HG02970 (cell line): ENCODE results near the gene LRRC49.
"Not testable (repeated sequence)": the region's sequence is repeated elsewhere in the genome, so short reads cannot be mapped to it uniquely, and the experiment has no call there.

Source experiments
- ATAC-seq: cut with Tn5 transposase; IDR thresholded peaks from one replicate; pipeline ENCODE4 v1.9.1; 2021; ENCODE audit warnings: mild to moderate bottlenecking, moderate library complexity, moderate number of reproducible peaks; ENCODE audit not compliant: unreplicated experiment, low FRiP score

The LRRC49 gene

GRCh38 chr15:70866982-70867641 lies 25.5 kb upstream of the LRRC49 start:
- ATAC-seq, result no peak

DNA sequence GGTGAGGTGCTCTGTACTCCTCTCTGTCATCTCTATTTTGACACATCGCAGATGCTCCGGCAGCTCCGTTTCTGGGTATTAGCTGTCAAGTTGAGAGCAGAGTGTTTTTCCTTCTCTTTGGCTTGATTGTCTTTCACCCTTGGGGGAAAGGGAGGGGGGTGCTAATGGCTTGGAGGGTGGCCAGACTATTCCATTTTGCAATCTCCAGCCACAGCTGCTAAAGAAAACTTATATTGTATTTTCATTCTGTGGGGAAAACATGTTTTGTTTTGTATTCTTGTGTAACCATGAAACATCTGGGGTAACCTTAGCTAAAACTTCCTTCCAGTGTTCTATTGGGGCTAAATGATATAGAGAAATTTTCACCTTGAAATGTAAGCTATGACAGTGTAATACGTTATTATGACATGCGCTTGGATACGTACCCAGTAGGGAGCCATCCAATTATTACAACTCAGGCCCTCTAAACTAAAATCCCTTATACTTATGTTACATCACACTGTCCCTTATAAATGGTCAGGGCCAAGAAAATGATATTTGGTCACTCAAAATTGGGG lies 24.6 kb upstream of the LRRC49 start:
- ATAC-seq, result no peak

GRCh38 chr15:70869346-70869745 lies 23.3 kb upstream of the LRRC49 start:
- no peak for ATAC-seq

- ATAC-seq, result no peak
Measured at GRCh38 chr15:70870051-70870450, 22.6 kb upstream of the LRRC49 start.

- ATAC-seq, result not testable (repeated sequence)
Measured at GRCh38 chr15:70871490-70871889, 21.1 kb upstream of the LRRC49 start.

DNA sequence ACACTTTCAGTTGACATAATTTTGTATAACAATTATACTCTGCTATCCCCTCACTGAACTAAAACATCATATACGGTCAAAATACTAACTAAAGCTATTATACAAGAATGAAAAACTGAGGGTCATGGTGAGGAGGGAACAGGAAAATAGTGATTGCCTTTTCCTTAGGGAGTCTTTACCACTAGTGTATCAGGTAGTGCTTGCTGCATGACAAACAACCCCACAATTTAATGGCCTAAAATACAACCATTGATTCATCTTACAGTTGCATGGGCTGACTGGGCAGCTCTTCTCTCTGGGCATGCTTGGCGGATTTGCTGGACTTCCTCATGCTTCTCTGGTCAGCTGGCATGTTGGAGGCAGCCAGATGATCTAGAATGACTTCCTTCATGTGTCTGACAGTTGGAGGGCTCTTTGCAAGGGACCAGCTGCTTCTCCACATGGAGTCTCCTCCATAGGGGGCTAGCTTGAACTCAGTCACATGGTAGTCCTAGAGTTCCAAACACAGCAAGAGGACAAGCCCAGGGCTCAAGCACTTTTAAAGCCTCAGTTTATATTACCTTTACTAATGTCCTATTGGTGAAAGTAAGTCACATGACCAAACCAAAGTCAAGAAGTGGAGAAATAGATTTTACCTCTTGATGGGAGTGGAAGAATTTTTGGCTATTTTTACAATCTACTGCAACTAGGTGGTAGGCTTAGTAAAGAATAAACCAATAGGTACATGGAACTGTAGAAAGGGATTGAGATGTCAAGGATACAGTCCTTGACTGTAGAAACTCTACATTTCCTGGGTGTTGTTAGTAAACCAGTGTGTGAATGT lies 19.2 kb upstream of the LRRC49 start:
- no peak for ATAC-seq

DNA sequence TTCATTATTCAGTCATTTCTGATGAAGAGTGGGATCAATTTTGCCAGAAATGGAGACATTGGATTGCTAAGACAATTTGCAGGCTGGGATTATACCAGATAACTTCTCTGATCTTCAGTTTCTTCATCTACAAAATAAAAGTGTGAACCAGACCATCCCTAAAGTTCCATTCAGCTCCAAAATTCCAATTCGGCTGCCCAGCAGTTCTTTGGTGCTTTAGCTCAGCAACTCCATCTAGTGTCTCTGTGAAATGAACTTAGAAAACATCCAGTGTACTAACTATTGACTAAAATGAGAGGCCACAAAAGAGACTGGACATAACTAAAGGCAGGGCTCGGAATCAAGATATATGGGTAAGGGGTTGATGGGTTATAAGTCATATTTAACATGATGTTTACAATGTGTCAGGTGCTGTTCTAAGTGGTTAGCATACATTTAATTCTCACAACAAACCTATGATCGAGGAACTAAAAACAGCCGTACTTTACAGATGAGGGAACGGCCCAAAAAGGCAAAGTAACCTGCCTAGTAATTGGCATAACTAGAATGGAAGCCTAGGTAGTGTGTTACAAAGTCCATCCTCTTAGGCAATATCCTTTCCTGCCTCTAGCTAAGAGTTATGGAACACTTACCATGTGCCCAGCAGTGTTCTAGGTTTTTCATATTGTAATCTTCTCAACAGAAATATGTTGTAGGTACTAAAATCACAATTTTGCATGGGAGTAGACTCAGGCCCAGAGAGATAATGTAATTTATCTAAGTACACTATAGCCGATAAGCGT lies 17.4 kb upstream of the LRRC49 start:
- ATAC-seq, result no peak

DNA sequence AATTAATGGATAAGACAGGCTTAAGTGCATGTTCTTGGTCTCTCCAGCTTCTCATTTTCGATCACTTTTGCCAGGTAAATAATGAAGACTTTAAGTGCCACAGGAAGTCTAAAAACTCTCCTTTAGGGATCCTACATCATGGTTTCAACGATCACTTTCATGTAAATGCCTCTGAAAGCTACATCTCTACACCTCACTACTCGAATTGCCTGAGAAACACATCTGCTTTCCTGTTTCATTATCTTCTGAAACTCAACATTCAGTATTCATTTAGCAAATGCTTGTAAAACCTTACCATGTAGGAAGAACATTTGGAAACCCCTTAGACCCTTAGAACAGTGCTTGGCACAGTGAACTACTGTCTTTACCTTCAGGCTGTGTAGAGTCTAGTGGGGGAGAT lies 16.6 kb upstream of the LRRC49 start:
- no peak for ATAC-seq

- no peak for ATAC-seq
Measured at GRCh38 chr15:70876683-70877082, 15.9 kb upstream of the LRRC49 start.

- no peak for ATAC-seq
Measured at GRCh38 chr15:70879401-70879800, 13.2 kb upstream of the LRRC49 start.

DNA sequence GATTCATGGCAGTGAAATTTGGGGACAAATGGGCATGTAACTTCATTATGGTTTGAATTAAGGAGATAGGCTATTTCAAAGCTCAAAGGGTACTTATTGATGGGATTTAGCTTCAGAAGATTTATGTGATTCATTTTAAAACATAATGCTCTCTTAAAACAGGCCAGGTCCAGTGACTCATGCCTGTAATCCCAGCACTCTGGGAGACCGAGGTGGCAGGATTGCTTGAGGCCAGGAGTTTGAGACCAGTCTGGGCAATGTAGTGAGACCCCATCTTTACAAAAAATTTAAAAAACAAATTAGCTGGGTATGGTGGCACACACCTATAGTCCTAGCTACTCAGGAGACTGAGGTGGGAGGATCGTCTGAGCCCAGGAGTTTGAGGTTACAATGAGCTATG lies 11.8 kb upstream of the LRRC49 start:
- no peak for ATAC-seq

DNA sequence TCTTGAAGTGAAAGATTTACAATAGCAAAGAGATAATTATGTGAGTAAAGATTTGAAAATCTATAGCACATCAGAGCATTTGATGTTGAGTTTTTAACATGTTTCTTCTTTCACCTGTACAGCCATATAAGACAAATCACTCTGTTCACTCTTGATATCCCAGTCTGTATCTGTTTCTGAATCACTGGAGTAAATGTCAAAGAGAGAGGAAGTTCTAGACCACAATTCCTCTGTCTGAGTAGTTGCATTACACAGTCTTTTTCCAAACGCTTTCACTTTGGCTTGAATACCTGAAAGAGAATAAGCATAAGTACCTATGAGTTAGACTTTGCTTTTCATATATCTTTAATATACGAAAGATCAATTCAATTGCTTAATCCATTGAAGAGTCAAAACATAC lies 10.3 kb upstream of the LRRC49 start:
- ATAC-seq, result no peak

DNA sequence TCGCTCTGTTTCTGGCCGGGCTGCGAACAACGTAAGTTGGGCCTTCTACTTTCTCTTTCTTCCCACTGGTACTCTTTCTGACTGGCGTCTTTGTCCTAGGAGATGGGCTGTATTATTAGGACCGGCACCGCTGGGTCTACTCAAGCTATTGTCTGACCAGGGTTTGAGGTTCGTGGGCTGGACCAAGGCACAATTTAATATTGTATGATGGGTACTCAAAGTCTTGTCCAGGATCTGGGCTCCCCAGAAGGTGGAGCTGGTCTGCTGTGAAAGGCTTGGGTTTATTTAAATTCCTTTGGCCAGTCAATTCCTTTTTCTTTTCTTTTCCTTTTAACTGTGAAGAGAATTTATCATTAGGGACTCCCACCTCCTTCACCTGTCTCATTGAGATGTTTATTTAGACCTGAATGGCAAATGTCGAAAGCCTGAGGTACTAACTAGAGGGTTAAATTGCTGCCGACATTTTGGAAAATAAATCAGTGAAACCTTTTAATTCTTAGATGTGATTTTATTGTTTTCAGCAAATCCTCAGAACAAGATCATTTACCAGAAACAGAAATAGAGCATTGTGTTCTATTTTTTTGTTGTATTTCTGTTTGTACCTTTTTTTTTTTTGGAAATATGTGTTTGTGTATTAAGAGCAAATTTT lies 410 bp downstream of the LRRC49 start:
- no peak for ATAC-seq

GRCh38 chr15:70902107-70902506 lies 9.5 kb downstream of the LRRC49 start:
- ATAC-seq, result no peak

DNA sequence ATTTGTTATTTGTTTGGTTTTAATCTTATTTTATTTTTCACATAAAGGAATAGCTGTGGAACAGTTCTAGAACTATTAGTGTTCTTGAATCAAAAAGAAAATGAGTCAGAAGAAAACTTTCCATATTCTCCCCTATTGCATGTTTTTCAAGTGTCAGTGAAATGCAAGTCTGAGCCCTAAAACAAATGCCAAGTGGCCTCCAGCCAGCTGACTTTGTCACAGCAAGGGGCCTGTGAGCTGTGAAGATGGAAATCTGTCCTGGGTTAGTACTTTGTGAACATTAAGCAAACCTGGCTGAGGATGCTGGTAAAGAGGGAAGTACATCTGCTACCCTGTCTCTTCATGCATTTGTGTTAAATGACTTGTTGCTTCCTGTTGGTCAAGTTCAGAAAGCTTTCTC lies 14.2 kb downstream of the LRRC49 start:
- no peak for ATAC-seq

DNA sequence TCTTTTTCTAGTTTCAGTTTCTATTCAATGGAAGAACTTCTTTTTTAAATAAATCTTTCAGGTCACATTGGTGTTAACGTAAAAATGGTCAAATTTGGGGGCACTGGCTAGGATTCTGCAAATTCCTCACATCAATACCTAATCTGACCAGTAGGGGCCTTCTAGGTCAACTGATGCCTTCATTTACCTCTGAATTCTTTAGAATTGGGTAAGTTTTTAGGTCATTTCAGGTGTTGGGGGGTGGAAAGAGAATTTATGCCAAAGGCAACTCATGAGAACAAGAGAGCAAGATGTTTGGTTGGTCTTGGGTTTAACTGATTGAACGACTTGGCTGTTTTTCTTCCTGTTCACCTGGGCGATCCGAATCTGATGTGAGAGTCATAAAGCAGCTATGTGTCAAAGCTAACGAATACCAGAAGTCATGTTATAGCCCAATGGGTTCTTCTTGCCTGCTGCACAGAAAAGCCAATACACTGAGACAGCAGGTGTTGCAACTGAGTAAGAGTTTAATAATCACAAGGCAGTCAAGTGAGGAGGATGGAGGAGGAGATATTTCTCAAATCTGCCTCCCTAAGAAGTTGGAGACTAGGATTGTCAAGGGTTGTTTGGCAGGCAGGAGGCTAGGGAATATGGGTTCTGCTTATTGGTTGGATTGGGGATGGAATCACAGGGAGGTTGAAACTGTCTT lies 15.3 kb downstream of the LRRC49 start:
- no peak for ATAC-seq

- ATAC-seq, result no peak
Measured at GRCh38 chr15:70910958-70911357, 18.3 kb downstream of the LRRC49 start.

GRCh38 chr15:70912187-70912586 lies 19.6 kb downstream of the LRRC49 start:
- no peak for ATAC-seq

GRCh38 chr15:70916531-70916930 lies 23.9 kb downstream of the LRRC49 start:
- no peak for ATAC-seq

GRCh38 chr15:70917955-70918354 lies 25.3 kb downstream of the LRRC49 start:
- no peak for ATAC-seq
